HepG2 (cell line): Measurements from ENCODE around the gene TCF19. TPM values are rescaled to one million over a fixed set of nuclear protein-coding genes. Genes with fewer than 3 reads are reported as not detected.

Source experiments
- ATAC-seq: fragments of 200-7000 bp; cut with Tn5 transposase; 3 replicates; pipeline ENCODE4 v1.9.1; 2020; ENCODE audit warnings: mild to moderate bottlenecking, moderate library complexity
- BruUV-seq: library from RNA; stranded (reverse); fragments of 400-500 nt; replicated peaks from 2 replicates; lab custom pipeline; 2021; lab: Mats Ljungman, UMichigan
- CTCF ChIA-PET: fragments of 300-600 bp; formaldehyde crosslinking; extraction: SDS; loops from one replicate; lab custom pipeline; 2021; ENCODE audit warnings: low total read pairs, inconsistent platforms, low intra/inter-chr PET ratio; lab: Yijun Ruan, JAX
- POLR2A ChIA-PET: fragments of 350-600 bp; sonication (Branson Sonifier 250); formaldehyde crosslinking; loops from one replicate; lab custom pipeline; 2020; ENCODE audit warnings: antibody characterized with exemption, inconsistent platforms; lab: Yijun Ruan, JAX
- DNase-seq: peaks from one replicate; pipeline ENCODE4 v3.0.0-alpha.2; 2015; ENCODE audit warnings: low spot score
- FAIRE-seq: peaks from 3 replicates; lab custom pipeline; 2011; peaks lifted over from hg19 to GRCh38; lab: Jason Lieb, UNC
- H2AFZ ChIP-seq: one replicate; pipeline ENCODE4 v1.6.1; 2011; ENCODE audit warnings: low read length, inconsistent platforms
- H3K27ac ChIP-seq: fragments of 300-600 bp; 3 replicates; pipeline ENCODE4 v1.8.0; 2011; ENCODE audit warnings: mixed run types, mild to moderate bottlenecking, mixed read lengths, low read length, inconsistent platforms; ENCODE audit not compliant: insufficient read depth; ENCODE audit errors: extremely low read length
- H3K27me3 ChIP-seq, 2 experiments: fragments of 200-600 bp in 1 of 2; 2 replicates in 1 of 2; 3 replicates in 1 of 2; pipeline versions ENCODE4 v1.6.0 to v1.8.0; 2011; ENCODE audit warnings: low read length in 2 of 2, mild to moderate bottlenecking in 2 of 2, moderate library complexity in 2 of 2, inconsistent platforms in 1 of 2; ENCODE audit not compliant: insufficient read depth in 2 of 2, control insufficient read depth in 1 of 2
- H3K36me3 ChIP-seq, 2 experiments: fragments of 200-600 bp in 1 of 2; replicated peaks in 1 of 2; 2 replicates in 1 of 2; 3 replicates in 1 of 2; pipeline versions ENCODE4 v1.5.1 to v1.8.0; 2011; ENCODE audit warnings: low read length in 2 of 2, inconsistent platforms in 1 of 2; ENCODE audit not compliant: insufficient read depth in 2 of 2, control insufficient read depth in 1 of 2
- H3K4me1 ChIP-seq: 2 replicates; pipeline ENCODE4 v1.5.1; 2012; ENCODE audit warnings: low read length, inconsistent platforms; ENCODE audit not compliant: insufficient read depth
- H3K4me2 ChIP-seq: 2 replicates; pipeline ENCODE4 v1.6.0; 2011; ENCODE audit warnings: low read depth, low read length, inconsistent platforms
- H3K4me3 ChIP-seq, 3 experiments: fragments of 200-600 bp in 1 of 3; sonication (generic), shearing (Covaris generic) in 1 of 3; replicated peaks in 1 of 3; 2 replicates each; pipeline ENCODE4 v1.5.1; 2011 to 2016; ENCODE audit warnings: low read length in 3 of 3, inconsistent platforms in 2 of 3, low read depth in 2 of 3, mild to moderate bottlenecking in 2 of 3, control low read depth in 1 of 3, mixed read lengths in 1 of 3; ENCODE audit not compliant: insufficient read depth in 1 of 3
- H3K79me2 ChIP-seq: one replicate; pipeline ENCODE4 v1.6.1; 2011; ENCODE audit warnings: low read length, inconsistent platforms; ENCODE audit not compliant: insufficient read depth
- H3K9ac ChIP-seq: 2 replicates; pipeline ENCODE4 v1.6.0; 2011; ENCODE audit warnings: mild to moderate bottlenecking, low read depth, low read length, inconsistent platforms; ENCODE audit not compliant: insufficient read depth
- H3K9me3 ChIP-seq: 2 replicates; pipeline ENCODE4 v1.5.1; 2012; ENCODE audit warnings: mild to moderate bottlenecking, low read length
- H4K20me1 ChIP-seq: 2 replicates; pipeline ENCODE4 v1.6.0; 2011; ENCODE audit warnings: inconsistent platforms, mild to moderate bottlenecking, low read length, moderate library complexity; ENCODE audit not compliant: insufficient read depth
- HIC2 ChIP-seq: sonication (generic); formaldehyde crosslinking; IDR thresholded peaks from 2 replicates; pipeline ENCODE4 v1.9.0; 2022; ENCODE audit warnings: low read depth, missing genetic modification reagents
- HNRNPK ChIP-seq: fragments of 200-400 bp; formaldehyde crosslinking; IDR thresholded peaks from 2 replicates; pipeline ENCODE4 v1.6.1; 2018; ENCODE audit warnings: low read length, low read depth, moderate library complexity, mild to moderate bottlenecking; ENCODE audit not compliant: poor library complexity, severe bottlenecking
- HNRNPUL1 ChIP-seq: fragments of 200-400 bp; formaldehyde crosslinking; IDR thresholded peaks from 2 replicates; pipeline ENCODE4 v1.6.1; 2017; ENCODE audit warnings: low read depth, mild to moderate bottlenecking, low read length, moderate library complexity
- TFDP1 ChIP-seq: IDR thresholded peaks from 2 replicates; pipeline ENCODE4 v1.6.1; 2016; ENCODE audit warnings: missing compliant biosample characterization, missing genetic modification reagents, borderline replicate concordance
- TFDP2 ChIP-seq: sonication (generic); formaldehyde crosslinking; IDR thresholded peaks from 2 replicates; pipeline ENCODE4 v1.4.0; 2020; ENCODE audit warnings: missing genetic modification reagents
- TOE1 ChIP-seq: sonication (generic); formaldehyde crosslinking; IDR thresholded peaks from 2 replicates; pipeline ENCODE4 v1.4.0; 2020; ENCODE audit warnings: mild to moderate bottlenecking, missing genetic modification reagents
- ZFYVE20 ChIP-seq: sonication (generic); formaldehyde crosslinking; IDR thresholded peaks from 2 replicates; pipeline ENCODE4 v1.8.0; 2023; ENCODE audit warnings: low read depth, mild to moderate bottlenecking, moderate library complexity, missing genetic modification reagents, borderline replicate concordance
- ZMYM3 ChIP-seq: sonication (generic); formaldehyde crosslinking; IDR thresholded peaks from 2 replicates; pipeline ENCODE4 v1.5.1; 2020; ENCODE audit warnings: mild to moderate bottlenecking, missing genetic modification reagents
- ZNF33B ChIP-seq: sonication (generic); formaldehyde crosslinking; IDR thresholded peaks from 2 replicates; pipeline ENCODE4 v1.5.1; 2020; ENCODE audit warnings: mild to moderate bottlenecking, missing genetic modification reagents
- ZNF646 ChIP-seq: sonication (generic); formaldehyde crosslinking; IDR thresholded peaks from 2 replicates; pipeline ENCODE4 v1.9.0; 2021; ENCODE audit warnings: mild to moderate bottlenecking, missing genetic modification reagents
- WGBS: methylation state at CpG from one replicate; pipeline ENCODE4 v1.1.6; 2017; ENCODE audit warnings: low lambda C conversion rate; 5-methylcytosine and 5-hydroxymethylcytosine counted together
- in situ Hi-C: cut with HindIII; loops from 2 replicates; pipeline ENCODE4 v1.10.0; 2017; ENCODE audit warnings: low pct_unique_long_range_greater_than_20kb; ENCODE audit not compliant: extremely low pct_ligation_motif_present
- intact Hi-C: fragments of 100-400 bp; cut with micrococcal nuclease; formaldehyde crosslinking; loops from one replicate; pipeline ENCODE4 v1.10.0; 2022; ENCODE audit not compliant: unreplicated experiment
- polyA plus RNA-seq, 8 experiments: library from polyadenylated mRNA; depleted of rRNA in 3 of 8; stranded (reverse) in 7 of 8; unstranded in 1 of 8; fragments of >200 nt; fragmentation: Illumina TruSeq in 4 of 8; extraction: Trizol in 4 of 8; gene quantifications; 2 replicates each; pipeline versions ENCODE4 v1.2.1 to v1.2.3, GENCODE V29; 2011 to 2016; ENCODE audit warnings: low read depth in 4 of 8, missing spikeins in 1 of 8, mixed read lengths in 1 of 8; ENCODE audit not compliant: insufficient read depth in 1 of 8
- total RNA-seq, 5 experiments: library from RNA; depleted of rRNA; stranded (reverse); fragments of >200 nt; fragmentation: Illumina TruSeq; extraction: Trizol; gene quantifications; 2 replicates each; pipeline ENCODE4 v1.2.3, GENCODE V29; 2016; ENCODE audit warnings: low read depth in 1 of 5

TCF19 gene
- total and polyA plus RNA-seq, 2 of the 13 experiments (the other 11 are each of a cell fraction or from before 2014, with no cell fraction given), result 4.9 to 22.2 TPM

- TF ChIP-seq ZNF646 (CRISPR knock-in tag) (no peak), HNRNPUL1 (no peak)
Measured at GRCh38 chr6:31144296-31144969, 14.0 kb upstream of the TCF19 start (continued).

GRCh38 chr6:31144970-31145340 lies 13.4 kb upstream of the TCF19 start:
- FAIRE-seq, result no peak
- CTCF ChIA-PET, result no interaction called here
- TF ChIP-seq ZNF33B (CRISPR knock-in tag) (no peak), TFDP2 (CRISPR knock-in tag) (no peak), ZFYVE20 (CRISPR knock-in tag) (no peak), ZMYM3 (CRISPR knock-in tag) (no peak), HIC2 (CRISPR knock-in tag) (no peak), HNRNPK (no peak), TOE1 (CRISPR knock-in tag) (no peak), TFDP1 (CRISPR knock-in tag) (no peak)

More at GRCh38 chr6:31144970-31145340, 13.4 kb upstream of the TCF19 start:
- no peak overlapping the region for H3K9ac ChIP-seq
- DNase-seq (no peak), ATAC-seq (no peak)
- no peaks in the 10 kb centered on the region for H4K20me1 ChIP-seq
- BruUV-seq, result no TSS peak
- H3K27ac ChIP-seq, result no peak overlapping the region
- H3K4me1 ChIP-seq, result no peaks in the 10 kb centered on the region
- no peaks in the 10 kb centered on the region for H3K27me3 ChIP-seq
- H3K79me2 ChIP-seq, result no peaks in the 10 kb centered on the region
- in situ Hi-C loops, result no loop called here
- H3K9me3 ChIP-seq, result no peaks in the 10 kb centered on the region
- H2AFZ ChIP-seq, result no peak overlapping the region
- H3K4me3 ChIP-seq, result no peak overlapping the region
- intact Hi-C loops, result no loop called here
- H3K4me2 ChIP-seq, result no peak overlapping the region
- WGBS, result 80% methylated on average over 11 of the region's 11 CpGs
- peaks cover 4 to 20% of the 10 kb centered on the region in 2 experiments; a peak in 4 of 5 replicates for H3K36me3 ChIP-seq
- POLR2A ChIA-PET, result no interaction called here
